Neural cell (in vitro differentiated cells): ENCODE measurements around the gene ZC3HAV1. TPM values are rescaled to one million over a fixed set of nuclear protein-coding genes. Genes with fewer than 3 reads are reported as not detected.

Experiments
- H2AFZ ChIP-seq: fragments of 200-600, 300-800 bp; sonication (generic), shearing (Covaris generic); 2 replicates; pipeline ENCODE4 v1.6.0; 2014; ENCODE audit warnings: low read depth, mild to moderate bottlenecking, antibody characterized with exemption, low read length, moderate library complexity
- H3F3A ChIP-seq: fragments of 200-600 bp; shearing (Covaris generic); 2 replicates; pipeline ENCODE4 v1.6.1; 2016; ENCODE audit warnings: mild to moderate bottlenecking, moderate library complexity, mixed read lengths, antibody characterized with exemption, low read length; ENCODE audit not compliant: insufficient read depth, poor library complexity, severe bottlenecking
- H3K27ac ChIP-seq: fragments of 200-600, 300-800 bp; sonication (generic), shearing (Covaris generic); 2 replicates; pipeline ENCODE4 v1.5.1; 2014; ENCODE audit warnings: mild to moderate bottlenecking, low read length, moderate library complexity
- H3K27me3 ChIP-seq: fragments of 300-800, 200-600 bp; sonication (generic), shearing (Covaris generic); 2 replicates; pipeline ENCODE4 v1.6.0; 2014; ENCODE audit warnings: mild to moderate bottlenecking, low read depth, low read length, moderate library complexity; ENCODE audit not compliant: insufficient read depth
- H3K36me3 ChIP-seq: fragments of 300-800, 200-600 bp; sonication (generic), shearing (Covaris generic); 2 replicates; pipeline ENCODE4 v1.5.1; 2014; ENCODE audit warnings: mild to moderate bottlenecking, antibody characterized with exemption, low read length, moderate library complexity; ENCODE audit not compliant: insufficient read depth
- H3K4me2 ChIP-seq: fragments of 300-800, 200-600 bp; sonication (generic), shearing (Covaris generic); 2 replicates; pipeline ENCODE4 v1.6.0; 2014; ENCODE audit warnings: mild to moderate bottlenecking, low read length
- H3K4me3 ChIP-seq: fragments of 300-800, 200-600 bp; sonication (generic), shearing (Covaris generic); 2 replicates; pipeline ENCODE4 v1.5.1; 2014; ENCODE audit warnings: mild to moderate bottlenecking, low read length, moderate library complexity
- H3K79me2 ChIP-seq: fragments of 200-600 bp; shearing (Covaris generic); replicated peaks from 2 replicates; pipeline ENCODE4 v1.6.0; 2014; ENCODE audit warnings: mild to moderate bottlenecking, low read length, moderate library complexity; ENCODE audit not compliant: insufficient read depth
- H3K9ac ChIP-seq: fragments of 300-800, 200-600 bp; sonication (generic), shearing (Covaris generic); 2 replicates; pipeline ENCODE4 v1.6.1; 2016; ENCODE audit warnings: mild to moderate bottlenecking, low read length, mixed read lengths
- H3K9me2 ChIP-seq: fragments of 200-600 bp; shearing (Covaris generic); 2 replicates; pipeline ENCODE4 v1.6.1; 2016; ENCODE audit warnings: mild to moderate bottlenecking, low read length, mixed read lengths; ENCODE audit not compliant: insufficient read depth
- H3K9me3 ChIP-seq: fragments of 200-600, 300-800 bp; sonication (generic), shearing (Covaris generic); 2 replicates; pipeline ENCODE4 v1.6.1; 2016; ENCODE audit warnings: mild to moderate bottlenecking, mixed run types, low read length, moderate library complexity, mixed read lengths
- H4K20me1 ChIP-seq: fragments of 200-600 bp; shearing (Covaris generic); 2 replicates; pipeline ENCODE4 v1.6.1; 2016; ENCODE audit warnings: mild to moderate bottlenecking, mixed run types; ENCODE audit not compliant: insufficient read depth
- CTCF ChIP-seq: fragments of 450-650 bp; IDR thresholded peaks from 2 replicates; pipeline ENCODE4 v1.5.1; 2014; ENCODE audit warnings: antibody characterized with exemption, mild to moderate bottlenecking, moderate library complexity; ENCODE audit not compliant: poor library complexity, severe bottlenecking
- EP300 ChIP-seq: fragments of 450-650 bp; conservative IDR thresholded peaks from 2 replicates; pipeline ENCODE4 v1.6.1; 2014; ENCODE audit warnings: antibody characterized with exemption, mild to moderate bottlenecking, moderate library complexity; ENCODE audit not compliant: poor library complexity, severe bottlenecking
- EZH2 ChIP-seq: fragments of 200-600, 300-800 bp; shearing (Covaris generic), sonication (generic); IDR thresholded peaks from 2 replicates; pipeline ENCODE4 v1.6.1; 2014; ENCODE audit warnings: antibody characterized with exemption, low read length, borderline replicate concordance, mild to moderate bottlenecking; ENCODE audit not compliant: insufficient read depth, poor library complexity, severe bottlenecking
- MXI1 ChIP-seq: fragments of 450-650 bp; conservative IDR thresholded peaks from 2 replicates; pipeline ENCODE4 v1.6.1; 2014; ENCODE audit warnings: antibody characterized with exemption, mild to moderate bottlenecking; ENCODE audit not compliant: poor library complexity, severe bottlenecking
- POLR2AphosphoS5 ChIP-seq: IDR thresholded peaks from 2 replicates; pipeline ENCODE4 v1.6.1; 2012
- RAD21 ChIP-seq: fragments of 450-650 bp; conservative IDR thresholded peaks from 2 replicates; pipeline ENCODE4 v1.6.1; 2014; ENCODE audit warnings: antibody characterized with exemption, mild to moderate bottlenecking, moderate library complexity
- SMC3 ChIP-seq: fragments of 450-650 bp; conservative IDR thresholded peaks from 2 replicates; pipeline ENCODE4 v1.6.1; 2014; ENCODE audit warnings: antibody characterized with exemption, mild to moderate bottlenecking, moderate library complexity; ENCODE audit not compliant: poor library complexity
- TAF1 ChIP-seq: IDR thresholded peaks from 2 replicates; pipeline ENCODE4 v1.6.1; 2012; ENCODE audit warnings: low read depth
- polyA plus RNA-seq: library from polyadenylated mRNA; depleted of rRNA; stranded (reverse); fragments of >200 nt; gene quantifications from 2 replicates; pipeline ENCODE4 v1.2.3, GENCODE V29; 2014
- TF ChIP-seq, protein P1 (sequence below): IDR thresholded peaks from 2 replicates; pipeline ENCODE4 v1.6.1; 2012; ENCODE audit warnings: borderline replicate concordance

Gene ZC3HAV1
- polyA plus RNA-seq, 1 donor from 2014 or later, result 0.16 TPM

DNA sequence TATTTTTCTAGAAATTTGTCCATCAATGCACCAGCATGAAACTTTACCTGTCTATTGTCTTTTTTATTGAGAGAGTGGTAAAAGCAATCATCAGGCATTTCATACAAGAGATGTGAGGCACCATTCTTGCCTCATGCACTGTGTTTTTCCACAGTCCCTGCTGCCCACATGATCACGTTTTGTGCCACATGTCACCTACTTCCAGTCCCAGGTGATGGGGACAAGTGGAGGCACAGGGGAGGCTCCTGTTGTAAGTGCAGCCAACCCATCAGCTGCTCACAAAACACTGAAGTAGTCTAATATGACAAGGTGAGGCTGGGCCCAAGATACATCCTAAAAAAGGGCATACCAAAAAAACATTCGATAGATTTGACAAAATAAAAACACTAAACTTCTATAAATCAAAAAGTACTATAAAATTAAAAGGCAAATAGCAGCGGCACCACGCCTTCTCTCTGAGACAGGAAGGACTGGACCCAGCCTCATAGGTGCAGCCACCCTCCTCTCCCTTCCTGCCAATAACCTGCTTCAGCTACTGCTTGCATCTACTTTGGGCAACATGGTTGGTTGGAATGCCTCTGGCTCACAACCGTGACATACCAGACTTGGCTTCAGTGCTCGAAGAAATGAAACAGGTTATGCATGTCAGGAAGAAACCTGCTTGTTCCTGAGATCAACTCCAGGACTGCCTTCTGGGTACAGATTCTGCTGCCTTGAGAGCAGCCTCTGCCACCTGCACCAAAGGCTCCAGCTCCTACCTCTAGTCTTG is 76.0 kb downstream of the ZC3HAV1 start:
- no peaks in the 10 kb centered on the region for H3K79me2 ChIP-seq
- peaks cover 20% of the 10 kb centered on the region for H3K27me3 ChIP-seq
- no peaks in the 10 kb centered on the region for H3K9me3 ChIP-seq
- H3K9me2 ChIP-seq, result no peaks in the 10 kb centered on the region
- no peak overlapping the region for H3K27ac ChIP-seq
- TF ChIP-seq, protein P1, sequence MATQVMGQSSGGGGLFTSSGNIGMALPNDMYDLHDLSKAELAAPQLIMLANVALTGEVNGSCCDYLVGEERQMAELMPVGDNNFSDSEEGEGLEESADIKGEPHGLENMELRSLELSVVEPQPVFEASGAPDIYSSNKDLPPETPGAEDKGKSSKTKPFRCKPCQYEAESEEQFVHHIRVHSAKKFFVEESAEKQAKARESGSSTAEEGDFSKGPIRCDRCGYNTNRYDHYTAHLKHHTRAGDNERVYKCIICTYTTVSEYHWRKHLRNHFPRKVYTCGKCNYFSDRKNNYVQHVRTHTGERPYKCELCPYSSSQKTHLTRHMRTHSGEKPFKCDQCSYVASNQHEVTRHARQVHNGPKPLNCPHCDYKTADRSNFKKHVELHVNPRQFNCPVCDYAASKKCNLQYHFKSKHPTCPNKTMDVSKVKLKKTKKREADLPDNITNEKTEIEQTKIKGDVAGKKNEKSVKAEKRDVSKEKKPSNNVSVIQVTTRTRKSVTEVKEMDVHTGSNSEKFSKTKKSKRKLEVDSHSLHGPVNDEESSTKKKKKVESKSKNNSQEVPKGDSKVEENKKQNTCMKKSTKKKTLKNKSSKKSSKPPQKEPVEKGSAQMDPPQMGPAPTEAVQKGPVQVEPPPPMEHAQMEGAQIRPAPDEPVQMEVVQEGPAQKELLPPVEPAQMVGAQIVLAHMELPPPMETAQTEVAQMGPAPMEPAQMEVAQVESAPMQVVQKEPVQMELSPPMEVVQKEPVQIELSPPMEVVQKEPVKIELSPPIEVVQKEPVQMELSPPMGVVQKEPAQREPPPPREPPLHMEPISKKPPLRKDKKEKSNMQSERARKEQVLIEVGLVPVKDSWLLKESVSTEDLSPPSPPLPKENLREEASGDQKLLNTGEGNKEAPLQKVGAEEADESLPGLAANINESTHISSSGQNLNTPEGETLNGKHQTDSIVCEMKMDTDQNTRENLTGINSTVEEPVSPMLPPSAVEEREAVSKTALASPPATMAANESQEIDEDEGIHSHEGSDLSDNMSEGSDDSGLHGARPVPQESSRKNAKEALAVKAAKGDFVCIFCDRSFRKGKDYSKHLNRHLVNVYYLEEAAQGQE, result no peak
- no peak for TF ChIP-seq EZH2
- TF ChIP-seq MXI1, result no peak
- no peak for TF ChIP-seq CTCF
- no peak for TF ChIP-seq TAF1
- no peak for TF ChIP-seq POLR2AphosphoS5
- TF ChIP-seq RAD21, result no peak
- TF ChIP-seq SMC3, result no peak
- no peak overlapping the region for H2AFZ ChIP-seq
- no peaks in the 10 kb centered on the region for H3F3A ChIP-seq
- H3K9ac ChIP-seq, result no peak overlapping the region
- H3K36me3 ChIP-seq, result no peaks in the 10 kb centered on the region
- no peaks in the 10 kb centered on the region for H4K20me1 ChIP-seq
- H3K4me2 ChIP-seq, result no peak overlapping the region
- no peak overlapping the region for H3K4me3 ChIP-seq

GRCh38 chr7:139032473-139032872 is 77.0 kb downstream of the ZC3HAV1 start:
- Histone ChIP-seq H3K36me3 (no peaks in the 10 kb centered on the region), H2AFZ (no peak overlapping the region), H3K27me3 (peaks cover 20% of the 10 kb centered on the region), H3K9me3 (no peaks in the 10 kb centered on the region), H3F3A (no peaks in the 10 kb centered on the region), H3K79me2 (no peaks in the 10 kb centered on the region), H3K9ac (no peak overlapping the region), H3K4me2 (no peak overlapping the region), H3K9me2 (no peaks in the 10 kb centered on the region), H3K27ac (no peak overlapping the region), H3K4me3 (no peak overlapping the region), H4K20me1 (no peaks in the 10 kb centered on the region)
- TF ChIP-seq MXI1, result no peak
- TF ChIP-seq CTCF, result no peak
- no peak for TF ChIP-seq EZH2
- TF ChIP-seq RAD21, result no peak
- no peak for TF ChIP-seq EP300
- no peak for TF ChIP-seq TAF1
- TF ChIP-seq, protein P1, result no peak
- no peak for TF ChIP-seq SMC3
- TF ChIP-seq POLR2AphosphoS5, result no peak
